Activated CD4-positive, alpha-beta T cell treated with anti-CD3 and anti-CD28 coated beads, Interleukin-2, amount 10 ng/mL, durations not matched to agents 7 days and 5 days (primary cell): Measurements from ENCODE around the gene CD38. TPM values are rescaled to one million over a fixed set of nuclear protein-coding genes. Genes with fewer than 3 reads are reported as not detected.

Source experiments
- CTCF ChIA-PET: fragments of 350-600 bp; sonication (Branson Sonifier 250); formaldehyde crosslinking; loops from one replicate; lab custom pipeline; 2021; ENCODE audit warnings: antibody characterized with exemption; lab: Charles Lee
- POLR2A ChIA-PET: fragments of 350-600 bp; sonication (Branson Sonifier 250); formaldehyde crosslinking; loops from one replicate; lab custom pipeline; 2021; ENCODE audit warnings: antibody characterized with exemption; lab: Charles Lee
- DNase-seq: peaks from one replicate; pipeline ENCODE4 v3.0.0-alpha.2; 2020
- H3K27ac Mint-ChIP-seq: one replicate; pipeline ENCODE4 v1.8.0; 2021; ENCODE audit warnings: mild to moderate bottlenecking, moderate library complexity, mixed read lengths
- H3K27me3 Mint-ChIP-seq: one replicate; pipeline ENCODE4 v1.8.0; 2021; ENCODE audit warnings: mixed read lengths
- H3K36me3 Mint-ChIP-seq: one replicate; pipeline ENCODE4 v1.8.0; 2021; ENCODE audit warnings: low read depth, mixed read lengths
- H3K4me1 Mint-ChIP-seq: one replicate; pipeline ENCODE4 v1.8.0; 2021; ENCODE audit warnings: mixed read lengths
- H3K4me3 Mint-ChIP-seq: one replicate; pipeline ENCODE4 v1.8.0; 2021; ENCODE audit warnings: mild to moderate bottlenecking, moderate library complexity, mixed read lengths
- H3K9me3 Mint-ChIP-seq: one replicate; pipeline ENCODE4 v1.8.0; 2021; ENCODE audit warnings: mixed read lengths
- total RNA-seq, 2 experiments: library from RNA; stranded (reverse); gene quantifications; one replicate each; pipeline ENCODE4 v1.2.3, GENCODE V29; 2021

Gene CD38
- total RNA-seq, 2 experiments from 2014 or later: 87.4 to 95.3 TPM

DNA sequence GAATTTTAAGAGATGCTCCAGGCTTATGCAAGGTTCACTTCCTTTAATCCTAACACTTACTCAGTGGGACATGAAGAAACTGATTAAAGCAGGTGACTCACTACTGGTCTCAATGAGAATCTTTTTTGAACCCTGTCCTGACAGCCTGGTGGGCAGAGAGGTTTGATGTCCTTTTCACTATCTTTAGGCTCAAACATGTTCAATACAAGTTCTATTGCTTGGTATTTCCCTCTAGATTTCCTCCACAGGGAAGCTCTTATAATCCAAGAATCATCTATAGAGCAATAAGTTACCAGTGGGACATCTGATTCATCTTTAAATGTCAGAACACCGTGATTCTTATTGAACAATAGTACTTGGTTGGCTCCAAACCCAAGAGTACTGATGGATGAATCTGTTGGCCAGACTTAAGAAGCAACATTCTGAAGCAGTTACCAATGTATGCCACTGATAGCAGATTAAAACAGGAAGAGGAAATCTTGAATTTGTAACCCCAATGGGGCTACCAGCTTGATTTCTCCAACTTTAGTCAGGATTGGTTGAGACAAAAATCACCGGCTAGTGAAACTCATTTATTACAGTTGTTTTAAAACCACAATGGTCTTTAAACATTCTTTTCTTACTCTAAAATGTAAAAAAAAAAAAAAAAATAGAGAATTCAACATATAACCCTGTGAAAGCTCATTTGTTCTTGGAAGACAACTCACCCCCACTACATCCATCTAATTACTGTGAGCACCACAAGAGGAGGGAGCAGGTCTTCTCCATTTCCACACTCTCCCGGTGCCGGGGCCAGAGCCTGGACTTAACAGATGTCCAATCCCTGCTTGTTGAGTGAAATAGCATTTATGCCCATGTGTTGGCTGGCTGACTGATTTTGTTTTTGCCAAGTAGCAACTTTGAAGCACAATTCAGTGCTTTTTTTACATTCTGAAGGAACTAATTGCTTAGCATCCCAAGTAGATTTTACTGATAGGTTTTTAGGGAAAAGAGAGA, 117.1 kb downstream of the CD38 start:
- Mint-ChIP-seq H3K4me3 (no peak overlapping the region), H3K27me3 (peaks cover 39% of the 10 kb centered on the region), H3K36me3 (no peaks in the 10 kb centered on the region), H3K9me3 (no peaks in the 10 kb centered on the region), H3K27ac (no peak overlapping the region), H3K4me1 (no peaks in the 10 kb centered on the region)
- ChIA-PET CTCF (no interaction called here), POLR2A (no interaction called here)
- DNase-seq: no peak

DNA sequence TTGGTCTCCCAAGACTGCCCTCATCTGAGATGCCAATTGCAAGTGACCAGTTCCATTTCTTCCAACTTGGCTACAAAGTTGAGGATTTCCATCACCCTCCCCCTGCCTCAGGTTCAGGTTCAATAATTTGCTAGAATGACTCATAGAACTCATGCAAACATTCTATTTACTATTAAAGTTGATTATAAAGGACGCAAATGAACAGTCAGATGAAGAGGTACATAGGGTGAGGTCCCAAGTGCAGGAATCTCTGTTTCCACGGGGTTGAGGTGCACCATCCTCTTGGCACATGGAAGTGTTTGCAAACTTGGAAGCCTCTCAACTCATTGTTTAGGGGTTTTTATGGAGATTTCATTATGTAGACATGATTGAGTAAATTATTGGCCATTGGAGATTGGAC, 119.4 kb downstream of the CD38 start:
- peaks cover 9% of the 10 kb centered on the region for H3K4me1 Mint-ChIP-seq
- H3K36me3 Mint-ChIP-seq: no peaks in the 10 kb centered on the region
- ChIA-PET CTCF (interaction anchor here (1.2 kb wide), 1 partner anchor 15 kb away, joined by 3 read pairs; no protein-coding TSS in a partner anchor), POLR2A (no interaction called here)
- no peak overlapping the region for H3K4me3 Mint-ChIP-seq
- peaks cover 42% of the 10 kb centered on the region for H3K27me3 Mint-ChIP-seq
- no peak overlapping the region for H3K27ac Mint-ChIP-seq
- H3K9me3 Mint-ChIP-seq: no peaks in the 10 kb centered on the region
- DNase-seq: no peak

DNA sequence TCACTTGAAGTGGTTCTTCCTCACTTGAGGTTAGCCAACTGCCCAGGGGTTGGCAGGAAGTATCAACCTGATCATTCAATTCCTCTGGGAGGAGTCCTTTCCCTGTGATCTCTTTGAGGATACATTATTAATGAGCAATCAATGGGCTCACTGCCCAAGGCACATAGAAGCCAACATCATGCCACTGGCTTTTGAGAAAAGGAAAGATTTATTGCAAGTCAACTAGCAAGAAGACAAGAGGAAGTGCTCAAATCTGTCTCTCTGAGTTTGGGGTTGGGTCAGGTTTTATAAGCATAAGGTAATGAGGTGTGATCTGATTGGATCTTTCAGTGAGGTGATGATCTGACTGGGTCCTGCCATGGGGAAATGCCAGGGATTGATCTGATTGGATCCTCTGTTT, 120.8 kb downstream of the CD38 start:
- H3K27me3 Mint-ChIP-seq: peaks cover 46% of the 10 kb centered on the region
- no peaks in the 10 kb centered on the region for H3K36me3 Mint-ChIP-seq
- POLR2A ChIA-PET: no interaction called here
- H3K4me1 Mint-ChIP-seq: peaks cover 11% of the 10 kb centered on the region
- no peaks in the 10 kb centered on the region for H3K9me3 Mint-ChIP-seq
- H3K4me3 Mint-ChIP-seq: no peak overlapping the region
- CTCF ChIA-PET: no interaction called here
- H3K27ac Mint-ChIP-seq: no peak overlapping the region
- no peak for DNase-seq

DNA sequence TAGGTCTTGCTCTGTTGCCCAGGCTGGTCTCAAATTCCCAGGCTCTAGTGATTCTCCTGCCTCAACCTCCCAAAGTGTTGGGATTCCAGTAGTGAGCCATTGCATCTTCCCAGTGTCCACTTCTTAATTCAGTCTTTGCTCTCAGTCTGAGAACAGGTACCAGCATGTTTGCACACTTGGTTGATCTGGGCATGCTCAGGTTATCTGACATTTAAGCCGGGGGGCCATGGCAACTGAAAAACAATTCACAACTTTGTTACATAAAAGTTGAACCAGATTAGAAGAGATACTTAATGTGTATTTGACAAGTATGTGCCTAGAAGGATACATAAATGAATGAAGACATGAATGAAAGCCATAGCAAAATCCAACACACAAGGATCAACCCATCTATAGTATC, 121.4 kb downstream of the CD38 start:
- no peak for DNase-seq
- POLR2A ChIA-PET: no interaction called here
- Mint-ChIP-seq H3K36me3 (no peaks in the 10 kb centered on the region), H3K4me3 (no peak overlapping the region), H3K27me3 (peaks cover 51% of the 10 kb centered on the region), H3K9me3 (no peaks in the 10 kb centered on the region), H3K4me1 (peaks cover 11% of the 10 kb centered on the region), H3K27ac (no peak overlapping the region)
- CTCF ChIA-PET: no interaction called here

DNA sequence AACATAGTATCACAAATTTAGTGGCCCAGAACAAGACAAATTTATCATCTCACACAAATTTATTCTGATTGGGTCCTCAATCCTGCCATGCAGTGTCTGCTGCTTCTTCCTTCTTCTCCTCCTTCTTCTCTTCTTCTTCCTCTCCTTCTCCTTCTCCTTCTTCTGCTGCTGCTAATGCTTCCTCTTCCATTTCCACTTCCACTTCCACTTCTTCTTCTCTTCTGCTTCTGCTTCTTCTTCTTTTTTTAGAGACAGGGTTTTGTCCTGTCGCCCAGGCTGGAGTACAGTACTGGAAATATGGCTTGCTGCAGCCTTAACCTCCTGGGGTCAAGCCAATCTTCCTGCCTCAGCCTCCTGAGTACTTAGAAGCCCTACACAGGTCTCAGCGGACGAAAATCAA, 122.9 kb downstream of the CD38 start:
- POLR2A ChIA-PET: no interaction called here
- H3K9me3 Mint-ChIP-seq: peaks cover 2% of the 10 kb centered on the region

DNA sequence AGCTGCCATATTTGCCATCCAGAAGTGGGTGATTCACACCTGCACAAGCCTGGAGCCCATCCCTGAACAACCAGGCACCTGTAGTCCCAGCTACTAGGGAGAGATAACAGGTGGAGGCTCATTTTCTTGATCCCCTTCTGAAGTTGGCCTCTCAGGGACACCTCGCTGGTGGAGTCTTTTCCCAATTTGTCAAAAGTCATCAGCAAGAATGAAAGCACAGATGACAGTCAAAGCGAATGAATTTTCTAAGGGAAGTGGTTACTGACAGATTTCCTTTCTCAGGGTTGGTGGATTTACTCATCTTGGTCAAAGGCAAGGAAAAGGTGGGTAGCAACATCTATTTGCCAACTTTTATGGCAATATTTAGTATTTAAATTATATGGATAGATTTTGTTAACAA, 123.9 kb downstream of the CD38 start:
- H3K4me1 Mint-ChIP-seq: peaks cover 11% of the 10 kb centered on the region
- H3K9me3 Mint-ChIP-seq: peaks cover 2% of the 10 kb centered on the region
- H3K27me3 Mint-ChIP-seq: peaks cover 50% of the 10 kb centered on the region
- H3K27ac Mint-ChIP-seq: no peak overlapping the region
- H3K4me3 Mint-ChIP-seq: no peak overlapping the region
- POLR2A ChIA-PET: no interaction called here
- CTCF ChIA-PET: interaction anchor here (2.1 kb wide), 1 partner anchor 12 kb away, joined by 4 read pairs; no protein-coding TSS in a partner anchor
- no peaks in the 10 kb centered on the region for H3K36me3 Mint-ChIP-seq
- no peak for DNase-seq

More for the DNA sequence above, 122.9 kb downstream of the CD38 start:
- Mint-ChIP-seq H3K4me1 (peaks cover 11% of the 10 kb centered on the region), H3K27me3 (peaks cover 54% of the 10 kb centered on the region), H3K27ac (no peak overlapping the region), H3K4me3 (no peak overlapping the region), H3K36me3 (no peaks in the 10 kb centered on the region)
- no peak for DNase-seq
- CTCF ChIA-PET: interaction anchor here (0.8 to 2.1 kb wide), 2 partner anchors 13 to 669 kb away, joined by 3 to 4 read pairs; no protein-coding TSS in a partner anchor

DNA sequence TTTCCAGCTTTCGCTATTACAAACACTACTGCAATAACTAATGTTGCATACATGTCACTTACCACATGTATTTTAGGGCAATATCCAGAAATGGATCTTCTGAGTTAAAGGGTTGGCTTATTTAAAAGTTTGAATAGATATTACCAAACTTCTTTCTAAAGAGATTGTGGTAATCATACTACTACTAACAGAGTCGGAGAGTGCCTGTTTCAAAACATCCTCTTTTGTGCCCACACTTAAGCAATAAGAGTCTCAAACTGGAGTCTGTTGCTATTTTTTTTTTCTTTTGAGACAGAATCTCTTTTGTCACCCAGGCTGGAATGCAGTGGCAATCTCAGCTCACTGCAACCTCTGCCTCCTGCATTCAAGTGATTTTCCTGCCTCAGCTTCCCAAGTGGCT, 124.6 kb downstream of the CD38 start:
- DNase-seq: no peak
- no peak overlapping the region for H3K4me3 Mint-ChIP-seq
- CTCF ChIA-PET: interaction anchor here (1.0 to 1.2 kb wide), 2 partner anchors 9 to 53 kb away, joined by 3 read pairs; no protein-coding TSS in a partner anchor
- no peak overlapping the region for H3K27ac Mint-ChIP-seq
- no peaks in the 10 kb centered on the region for H3K36me3 Mint-ChIP-seq
- H3K4me1 Mint-ChIP-seq: peaks cover 11% of the 10 kb centered on the region
- H3K9me3 Mint-ChIP-seq: peaks cover 2% of the 10 kb centered on the region
- POLR2A ChIA-PET: no interaction called here
- H3K27me3 Mint-ChIP-seq: peaks cover 43% of the 10 kb centered on the region

Other genes with a start within 250 kb of the CD38 start
- 10 to 100 TPM; 34.3 to 38.6 TPM for gene FBXL5, start 123.0 kb upstream of the CD38 start, total RNA-seq
- gene FAM200B, start 96.5 kb upstream of the CD38 start, total RNA-seq: 10 to 100 TPM; 15.9 to 24.3 TPM
- gene BST1, start 75.3 kb upstream of the CD38 start, total RNA-seq: 1 to 10 TPM in 1 of 2 experiments, under 1 TPM in 1; 0.82 to 1.0 TPM
- gene FGFBP1, start 160.4 kb downstream of the CD38 start, total RNA-seq: not detected
- 1 to 10 TPM; 5.6 to 6.3 TPM for gene FGFBP2, start 184.8 kb downstream of the CD38 start, total RNA-seq